Measurements from ENCODE around the gene ANKRD36.
"Not testable (repeated sequence)": the region's sequence is repeated elsewhere in the genome, so short reads cannot be mapped to it uniquely, and the experiment has no call there.

The ANKRD36 gene

DNA sequence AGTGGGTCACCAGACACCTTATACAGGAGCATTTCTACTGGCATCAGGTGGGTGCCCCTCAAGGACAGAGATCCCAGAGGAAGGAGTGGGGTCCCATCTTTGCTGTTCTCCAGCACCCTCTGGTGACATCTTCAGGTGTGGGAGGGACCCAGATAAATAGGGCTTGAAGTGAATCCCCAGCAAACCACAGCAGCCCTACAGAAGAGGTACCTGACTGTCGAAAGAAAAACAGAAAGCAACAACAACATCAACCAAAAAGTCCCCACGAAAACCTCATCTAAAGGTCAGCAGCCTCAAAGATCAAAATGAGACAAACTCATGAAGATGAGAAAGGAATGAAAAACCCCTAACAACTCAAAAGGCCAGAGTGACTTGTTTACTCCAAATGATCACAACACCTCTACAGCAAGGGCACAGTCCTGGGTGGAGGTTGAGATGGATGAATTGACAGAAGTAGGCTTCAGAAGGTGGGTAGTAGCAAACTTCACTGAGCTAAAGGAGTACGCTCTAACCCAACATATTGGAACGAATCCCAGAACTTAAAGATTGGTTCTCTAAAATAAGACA, 163.4 kb downstream of the ANKRD36 start:
- not testable (repeated sequence) for DNase-seq

DNA sequence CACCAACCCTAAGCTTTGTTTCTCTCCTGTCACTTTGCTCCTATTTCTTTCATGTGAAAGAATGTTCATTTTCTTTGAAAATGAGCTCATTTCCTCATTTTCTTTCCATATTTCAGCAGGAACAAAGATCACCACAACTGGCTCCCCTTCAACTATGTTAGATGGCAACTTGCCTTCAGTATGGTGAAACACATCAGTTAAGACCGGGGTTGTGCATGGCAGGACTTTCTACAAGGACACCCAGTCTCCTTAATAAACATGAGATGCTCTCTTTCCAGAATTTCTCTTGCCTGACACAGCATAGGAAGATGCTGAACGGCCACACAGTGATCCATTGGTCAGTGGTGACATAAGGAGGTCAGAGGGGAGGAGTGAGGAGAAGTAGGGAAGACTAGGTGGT, 172.2 kb downstream of the ANKRD36 start:
- not testable (repeated sequence) for DNase-seq

DNA sequence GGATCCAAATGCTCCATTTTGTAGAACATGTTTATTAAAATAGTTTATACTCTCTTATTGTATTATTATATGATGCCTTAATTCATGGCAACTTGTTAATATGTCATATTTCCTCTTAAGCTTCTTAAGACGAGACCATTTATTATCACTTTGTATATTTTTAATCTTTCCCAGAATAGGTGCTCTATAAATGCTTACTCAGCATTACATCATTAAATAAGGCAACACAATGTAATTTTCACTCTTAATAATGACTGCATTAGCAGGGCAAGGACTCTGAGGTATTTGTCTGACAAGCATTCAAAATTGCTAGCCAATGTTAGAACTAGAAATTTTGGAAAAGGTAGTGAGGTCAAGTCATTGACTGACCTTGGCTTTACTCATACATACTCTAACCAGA, 180.7 kb downstream of the ANKRD36 start:
- DNase-seq, result not testable (repeated sequence)

All from amygdala (tissue), 56 donors.